T-helper 1 cell treated with Interleukin-12 subunit alpha and Interleukin-12 subunit beta and Interleukin-4 antibody, amounts not matched to agents 30 μg/mL and 1 μg/mL, for 36 hours (primary cell): Measurements from ENCODE around the gene SRC.

Source experiments
- H3K27ac Mint-ChIP-seq: one replicate; pipeline ENCODE4 v1.8.0; 2021; ENCODE audit warnings: mild to moderate bottlenecking, mixed read lengths
- H3K27me3 Mint-ChIP-seq: one replicate; pipeline ENCODE4 v1.8.0; 2021; ENCODE audit warnings: low read depth, mixed read lengths
- H3K36me3 Mint-ChIP-seq: one replicate; pipeline ENCODE4 v1.8.0; 2021; ENCODE audit warnings: low read depth, mixed read lengths
- H3K4me1 Mint-ChIP-seq: one replicate; pipeline ENCODE4 v1.8.0; 2021; ENCODE audit warnings: low read depth, mixed read lengths
- H3K4me3 Mint-ChIP-seq: one replicate; pipeline ENCODE4 v1.8.0; 2021; ENCODE audit warnings: mild to moderate bottlenecking, moderate library complexity, mixed read lengths
- H3K9me3 Mint-ChIP-seq: one replicate; pipeline ENCODE4 v1.8.0; 2021; ENCODE audit warnings: mixed read lengths

Gene SRC

DNA sequence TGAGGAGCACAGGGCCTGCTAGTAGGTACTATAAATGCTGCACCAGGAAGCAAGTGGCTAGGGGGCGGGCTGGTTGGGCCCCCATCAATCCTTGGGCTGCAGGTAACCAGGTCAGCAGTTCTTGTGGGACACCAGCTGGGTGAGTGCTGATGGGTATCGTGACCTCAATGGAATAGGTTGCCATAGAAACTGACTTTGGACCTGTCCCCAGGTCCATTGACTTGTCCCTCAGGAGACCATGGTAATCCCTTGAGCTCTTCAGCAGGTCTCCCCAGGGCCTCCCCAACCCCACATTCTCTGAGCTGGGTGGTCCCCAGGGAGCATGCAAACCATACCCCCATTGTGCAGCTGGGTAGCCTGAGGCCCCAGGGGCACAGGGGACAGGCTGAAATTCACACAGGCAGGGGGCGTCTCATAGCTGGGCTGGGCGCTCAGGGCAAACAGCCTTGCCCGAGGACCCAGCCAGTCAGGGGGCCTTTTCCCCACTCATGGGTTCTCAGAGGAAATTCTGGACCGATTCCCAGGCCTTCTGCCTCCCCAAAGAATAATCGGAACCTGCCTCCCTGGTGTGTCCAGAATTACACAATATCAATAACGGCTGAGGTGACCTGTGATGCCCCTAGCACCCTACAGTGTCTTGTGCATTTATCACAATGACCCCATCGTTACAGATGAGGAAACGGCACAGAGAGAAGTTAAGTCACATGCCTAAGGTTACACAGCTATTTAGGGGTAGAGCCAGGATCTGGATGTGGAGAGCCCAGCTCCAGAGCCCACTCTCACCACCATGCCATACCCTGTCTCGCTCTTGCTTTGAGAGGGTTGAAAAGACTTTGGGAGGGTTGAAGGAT, 35.9 kb downstream of the SRC start:
- Mint-ChIP-seq H3K36me3 (no peaks in the 10 kb centered on the region), H3K27me3 (peaks cover 7% of the 10 kb centered on the region)

DNA sequence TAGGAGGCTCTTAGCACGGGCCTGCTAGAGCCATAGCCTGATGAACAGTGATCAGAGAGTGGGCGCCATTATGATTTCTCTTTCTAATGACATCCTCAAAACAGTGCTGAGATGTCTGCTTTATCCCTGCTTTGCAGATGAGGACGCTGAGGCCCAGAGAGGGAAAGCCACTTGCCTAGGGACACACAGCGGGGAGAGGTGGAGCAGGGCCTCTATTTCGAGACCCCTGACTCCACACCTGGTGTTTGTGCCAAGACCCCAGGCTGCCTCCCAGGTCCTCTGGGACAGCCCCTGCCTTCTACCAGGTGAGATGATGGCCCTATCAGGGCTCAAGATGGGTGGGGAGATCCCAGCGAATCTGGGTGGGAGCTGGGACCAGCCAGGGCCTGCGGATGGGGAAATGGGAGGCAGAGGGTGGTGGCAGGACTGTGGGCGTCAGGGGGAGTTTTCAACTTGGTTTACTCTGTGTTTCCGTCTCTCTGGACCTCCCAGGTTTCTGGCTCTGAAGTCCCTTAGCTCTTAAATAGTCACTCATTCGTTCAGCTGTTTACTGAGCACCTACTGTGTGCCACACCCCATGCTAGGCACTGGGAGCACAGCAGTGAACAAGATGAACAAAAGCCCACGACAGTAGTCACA, 36.7 kb downstream of the SRC start:
- peak overlapping the region; percentile 22 for H3K4me3 Mint-ChIP-seq
- H3K27me3 Mint-ChIP-seq, result peaks cover 7% of the 10 kb centered on the region
- H3K4me1 Mint-ChIP-seq, result peaks cover 4% of the 10 kb centered on the region
- H3K9me3 Mint-ChIP-seq, result no peaks in the 10 kb centered on the region
- no peaks in the 10 kb centered on the region for H3K36me3 Mint-ChIP-seq
- H3K27ac Mint-ChIP-seq, result no peak overlapping the region

More for the DNA sequence above, 35.9 kb downstream of the SRC start:
- Mint-ChIP-seq H3K4me3 (no peak overlapping the region), H3K4me1 (peaks cover 6% of the 10 kb centered on the region), H3K9me3 (no peaks in the 10 kb centered on the region), H3K27ac (no peak overlapping the region)

DNA sequence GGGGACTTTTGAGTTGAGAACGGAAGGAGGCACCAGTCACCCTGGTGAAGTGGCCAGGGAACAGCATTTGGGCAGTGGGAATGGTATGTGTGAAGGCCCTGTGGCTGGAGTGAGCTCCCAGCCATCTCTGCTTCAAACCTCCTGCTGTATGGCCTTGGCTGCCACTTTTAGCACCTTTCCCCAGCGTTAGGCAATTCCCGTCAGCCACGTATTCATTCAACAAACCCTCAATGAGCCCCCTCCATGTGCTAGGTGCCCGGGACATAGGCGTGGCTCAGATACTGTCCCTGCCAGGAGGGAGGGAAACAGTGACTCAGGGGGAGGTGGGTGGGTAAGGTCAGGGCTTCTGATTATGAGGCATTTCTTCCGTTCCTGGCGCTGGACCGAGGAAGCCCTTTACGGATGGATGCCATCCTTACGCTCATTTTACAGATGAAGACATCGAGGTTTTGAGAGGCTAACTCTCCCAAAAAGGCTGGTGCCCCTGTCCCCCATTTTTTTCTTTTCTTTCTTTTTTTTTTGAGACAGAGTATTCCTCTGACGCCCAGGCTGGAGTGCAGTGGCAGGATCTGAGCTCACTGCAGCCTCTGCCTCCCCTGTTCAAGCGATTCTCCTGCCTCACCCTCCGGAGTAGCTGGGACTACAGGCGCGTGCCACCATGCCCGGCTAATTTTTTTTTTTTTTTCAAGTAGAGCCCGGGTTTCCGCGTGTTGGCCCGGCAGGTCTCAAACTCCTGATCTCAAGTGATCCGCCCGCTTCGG, 37.5 kb downstream of the SRC start:
- peaks cover 7% of the 10 kb centered on the region for H3K27me3 Mint-ChIP-seq
- peaks cover 4% of the 10 kb centered on the region for H3K4me1 Mint-ChIP-seq
- H3K9me3 Mint-ChIP-seq, result no peaks in the 10 kb centered on the region
- no peaks in the 10 kb centered on the region for H3K36me3 Mint-ChIP-seq
- no peak overlapping the region for H3K27ac Mint-ChIP-seq
- H3K4me3 Mint-ChIP-seq, result peak overlapping the region; percentile 30

- H3K4me3 Mint-ChIP-seq, result peak overlapping the region; percentile 76
- no peaks in the 10 kb centered on the region for H3K9me3 Mint-ChIP-seq
- H3K27me3 Mint-ChIP-seq, result peaks cover 7% of the 10 kb centered on the region
- H3K27ac Mint-ChIP-seq, result peak overlapping the region; percentile 52
- no peaks in the 10 kb centered on the region for H3K36me3 Mint-ChIP-seq
- H3K4me1 Mint-ChIP-seq, result peaks cover 4% of the 10 kb centered on the region
Observed at GRCh38 chr20:37384683-37385174, 38.8 kb downstream of the SRC start.

DNA sequence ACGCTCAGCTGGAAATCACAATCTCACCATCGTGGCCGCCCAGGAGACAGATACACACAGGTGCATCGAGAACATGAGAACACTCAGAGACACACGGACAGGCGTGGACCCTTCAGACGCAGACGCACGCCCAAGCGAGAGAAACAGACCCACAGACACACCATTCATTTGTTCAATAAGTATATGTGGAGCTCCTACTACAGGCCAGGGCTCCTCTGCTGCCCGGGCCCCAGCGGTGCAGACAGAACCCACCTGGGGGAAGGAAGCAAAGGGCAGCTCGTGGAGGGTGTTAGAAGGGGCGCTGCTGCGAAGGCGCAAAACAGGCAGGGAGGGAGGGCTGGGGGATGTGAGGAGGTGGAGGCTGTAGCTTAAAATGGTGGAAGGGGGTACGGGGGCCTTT, 39.2 kb downstream of the SRC start:
- Mint-ChIP-seq H3K4me3 (peak overlapping the region; percentile 76), H3K4me1 (peaks cover 4% of the 10 kb centered on the region), H3K9me3 (no peaks in the 10 kb centered on the region), H3K27me3 (peaks cover 7% of the 10 kb centered on the region), H3K36me3 (no peaks in the 10 kb centered on the region), H3K27ac (peak overlapping the region; percentile 52)

GRCh38 chr20:37385659-37386504, 39.9 kb downstream of the SRC start:
- Mint-ChIP-seq H3K4me1 (peaks cover 4% of the 10 kb centered on the region), H3K9me3 (no peaks in the 10 kb centered on the region), H3K4me3 (no peak overlapping the region), H3K27ac (no peak overlapping the region), H3K36me3 (no peaks in the 10 kb centered on the region), H3K27me3 (peaks cover 7% of the 10 kb centered on the region)

DNA sequence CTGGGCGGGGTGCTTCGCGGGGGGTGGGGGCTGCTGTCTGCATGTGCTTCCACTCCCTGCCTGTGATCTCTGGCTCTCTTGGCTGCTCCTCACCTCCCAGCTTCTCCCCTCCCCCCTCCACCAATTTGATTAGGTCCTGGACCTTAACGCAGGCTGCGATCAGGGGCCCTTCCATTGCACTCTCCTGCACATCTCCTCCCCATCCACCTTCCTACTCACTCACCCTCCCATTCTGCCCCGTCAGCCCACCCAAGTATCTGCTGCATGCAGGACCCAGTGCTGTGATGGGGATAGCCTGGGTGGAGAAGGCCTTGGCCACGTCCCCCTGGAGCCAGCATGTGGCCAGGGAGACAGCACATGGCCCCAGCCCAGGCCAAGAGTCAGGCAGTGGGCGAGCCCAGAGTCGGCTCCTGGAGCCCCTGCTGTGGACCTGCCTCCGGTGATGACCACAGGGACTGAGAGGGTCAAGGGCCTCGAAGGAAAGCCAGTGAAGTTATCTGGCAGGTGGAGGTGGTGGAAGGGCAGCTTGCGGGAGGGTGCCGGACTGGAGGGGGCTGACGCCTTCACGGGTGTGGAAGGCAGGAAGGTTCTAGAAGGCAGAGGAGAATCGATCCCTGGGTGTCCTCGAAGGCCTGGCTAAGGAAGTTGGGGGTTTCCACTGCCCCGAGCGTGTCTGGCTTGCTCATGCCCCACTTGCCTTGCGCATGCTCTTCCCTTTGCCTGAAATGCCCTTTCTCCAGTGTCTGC, 40.7 kb downstream of the SRC start:
- peaks cover 4% of the 10 kb centered on the region for H3K4me1 Mint-ChIP-seq
- H3K27me3 Mint-ChIP-seq, result peaks cover 7% of the 10 kb centered on the region
- H3K9me3 Mint-ChIP-seq, result no peaks in the 10 kb centered on the region
- H3K4me3 Mint-ChIP-seq, result no peak overlapping the region
- H3K36me3 Mint-ChIP-seq, result no peaks in the 10 kb centered on the region
- no peak overlapping the region for H3K27ac Mint-ChIP-seq

DNA sequence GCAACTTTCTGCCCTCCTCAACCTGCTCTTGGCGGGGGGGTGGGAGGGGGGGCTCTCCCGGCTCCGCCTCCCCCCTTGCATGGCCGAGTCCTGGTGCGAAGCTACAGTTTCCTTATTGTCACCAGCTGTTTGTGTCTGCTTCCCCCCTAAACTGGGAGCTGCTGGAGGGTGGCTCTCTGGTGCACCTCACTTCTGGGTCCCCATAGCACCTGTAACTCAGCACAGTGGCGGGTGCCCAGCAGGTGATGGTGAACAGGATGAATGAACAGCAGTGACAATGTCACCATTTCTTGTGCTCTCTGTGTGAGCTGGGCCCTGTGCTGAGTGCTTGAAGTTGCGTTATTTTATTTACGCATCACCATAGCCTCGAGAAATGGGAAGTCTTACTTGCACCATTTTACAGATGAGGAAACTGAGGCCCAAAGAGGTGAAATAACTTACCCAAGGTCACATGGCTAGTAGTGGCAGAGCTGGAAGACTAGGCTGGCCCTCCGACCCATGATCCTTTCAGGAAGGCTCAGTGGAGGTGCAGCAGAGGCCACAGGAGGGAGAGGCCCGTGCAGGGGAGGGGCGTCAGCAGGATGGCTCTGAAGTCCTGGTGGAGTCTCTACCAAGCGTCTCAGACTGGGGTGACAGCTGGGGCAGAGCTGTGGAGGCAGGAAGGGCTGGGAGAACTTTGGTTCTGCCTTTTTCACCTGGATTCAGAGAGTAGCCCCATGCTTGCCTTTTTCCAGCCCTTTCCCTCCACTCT, 41.8 kb downstream of the SRC start:
- Mint-ChIP-seq H3K4me3 (no peak overlapping the region), H3K4me1 (peaks cover 4% of the 10 kb centered on the region), H3K36me3 (no peaks in the 10 kb centered on the region), H3K27ac (no peak overlapping the region), H3K27me3 (peaks cover 7% of the 10 kb centered on the region), H3K9me3 (no peaks in the 10 kb centered on the region)

DNA sequence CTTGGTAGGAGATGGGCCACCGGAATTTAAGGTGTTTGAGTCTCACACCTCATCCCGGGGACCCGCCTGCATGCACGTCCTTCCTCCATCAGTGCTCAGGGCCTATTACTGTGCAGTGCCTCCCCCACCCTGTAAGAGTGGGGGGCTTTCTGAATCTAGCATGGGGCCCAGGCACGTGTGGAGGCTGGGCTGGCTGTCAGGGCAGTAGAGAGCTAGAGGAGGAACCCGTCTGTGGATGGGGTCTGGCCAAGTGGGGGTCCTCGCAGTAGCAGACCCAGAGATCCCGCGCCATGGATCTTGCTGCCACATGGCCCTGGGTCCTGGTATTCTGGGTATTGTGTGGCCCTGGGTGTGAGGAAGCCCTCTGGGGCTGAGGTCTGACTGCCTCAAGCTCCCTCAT, 42.9 kb downstream of the SRC start:
- Mint-ChIP-seq H3K4me3 (no peak overlapping the region), H3K36me3 (no peaks in the 10 kb centered on the region), H3K27ac (no peak overlapping the region), H3K4me1 (peaks cover 4% of the 10 kb centered on the region), H3K9me3 (no peaks in the 10 kb centered on the region), H3K27me3 (peaks cover 4% of the 10 kb centered on the region)

DNA sequence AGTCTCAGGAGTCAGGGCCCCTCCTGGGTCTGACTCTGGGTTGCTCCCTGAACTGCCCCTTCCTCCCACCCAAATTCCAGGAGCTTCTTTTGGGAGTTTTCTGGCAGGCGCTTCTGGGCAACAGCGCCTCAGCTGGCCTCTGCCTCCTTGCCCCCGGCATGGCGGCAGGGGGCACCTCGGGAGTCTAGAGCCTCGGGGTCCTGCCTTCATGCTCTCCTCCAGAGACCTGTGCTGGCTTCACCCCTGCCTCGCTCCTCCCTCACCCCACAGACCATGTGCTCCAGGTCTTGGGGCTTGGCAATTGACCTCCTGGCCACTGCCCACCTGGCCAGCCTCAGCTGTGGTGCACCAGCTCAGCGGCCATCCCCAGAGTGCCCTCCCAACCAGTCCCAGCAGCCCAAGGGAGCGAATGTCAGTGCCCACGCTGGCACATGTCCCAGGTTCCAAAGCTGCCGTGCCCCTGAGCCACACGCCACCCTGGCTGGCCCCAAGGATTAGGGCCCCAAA, 43.4 kb downstream of the SRC start:
- Mint-ChIP-seq H3K9me3 (no peaks in the 10 kb centered on the region), H3K27me3 (peaks cover 4% of the 10 kb centered on the region), H3K4me3 (no peak overlapping the region), H3K36me3 (no peaks in the 10 kb centered on the region), H3K27ac (no peak overlapping the region), H3K4me1 (peaks cover 4% of the 10 kb centered on the region)

GRCh38 chr20:37389844-37390275, 43.9 kb downstream of the SRC start:
- H3K9me3 Mint-ChIP-seq, result no peaks in the 10 kb centered on the region
- no peak overlapping the region for H3K4me3 Mint-ChIP-seq
- peaks cover 3% of the 10 kb centered on the region for H3K27me3 Mint-ChIP-seq
- H3K27ac Mint-ChIP-seq, result no peak overlapping the region
- no peaks in the 10 kb centered on the region for H3K36me3 Mint-ChIP-seq
- H3K4me1 Mint-ChIP-seq, result peaks cover 3% of the 10 kb centered on the region

DNA sequence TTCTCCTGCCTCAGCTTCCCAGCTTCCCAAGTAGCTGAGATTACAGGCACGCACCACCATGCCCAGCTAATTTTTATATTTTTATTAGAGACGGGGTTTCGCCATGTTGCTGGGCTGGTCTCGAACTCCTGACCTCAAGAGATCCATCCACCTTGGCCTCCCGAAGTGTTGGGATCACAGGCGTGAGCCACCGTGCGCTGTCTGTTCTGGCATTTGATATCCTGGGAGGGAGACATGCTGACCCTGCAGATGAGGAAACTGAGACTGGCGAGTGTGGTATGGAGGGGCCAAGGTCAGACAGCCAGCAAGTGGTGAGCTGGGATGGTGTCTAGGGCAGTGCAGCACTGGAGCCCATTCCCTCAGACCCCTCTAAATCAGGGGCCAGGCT, 44.6 kb downstream of the SRC start:
- Mint-ChIP-seq H3K27me3 (no peaks in the 10 kb centered on the region), H3K27ac (no peak overlapping the region), H3K36me3 (no peaks in the 10 kb centered on the region), H3K4me1 (no peaks in the 10 kb centered on the region), H3K4me3 (no peak overlapping the region), H3K9me3 (no peaks in the 10 kb centered on the region)
